COLO829 (cell line): ENCODE measurements around the gene ICA1L.

Experiments
- DNase-seq: peaks from one replicate; pipeline ENCODE4 v3.0.0; 2012; ENCODE audit warnings: low spot score

Gene ICA1L

DNA sequence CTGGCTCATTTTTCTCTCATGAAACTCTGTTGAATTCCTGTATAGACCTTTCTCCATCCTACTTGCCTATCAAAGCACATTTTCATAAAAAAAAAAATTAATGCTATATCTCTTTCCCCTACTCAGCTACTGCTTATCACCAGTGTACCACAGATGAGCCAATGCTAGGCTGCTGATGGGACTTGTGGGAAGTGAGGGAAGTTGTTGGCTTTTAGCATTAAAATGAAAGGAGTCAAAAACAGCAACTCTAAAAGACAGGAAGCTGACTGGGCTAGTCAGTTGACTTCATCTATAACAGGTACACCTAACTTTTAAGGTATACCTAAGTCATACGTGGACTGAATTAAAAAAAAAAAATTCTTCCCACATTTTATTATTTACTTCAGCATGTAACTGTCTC is 134.7 kb downstream of the ICA1L start:
- no peak for DNase-seq

DNA sequence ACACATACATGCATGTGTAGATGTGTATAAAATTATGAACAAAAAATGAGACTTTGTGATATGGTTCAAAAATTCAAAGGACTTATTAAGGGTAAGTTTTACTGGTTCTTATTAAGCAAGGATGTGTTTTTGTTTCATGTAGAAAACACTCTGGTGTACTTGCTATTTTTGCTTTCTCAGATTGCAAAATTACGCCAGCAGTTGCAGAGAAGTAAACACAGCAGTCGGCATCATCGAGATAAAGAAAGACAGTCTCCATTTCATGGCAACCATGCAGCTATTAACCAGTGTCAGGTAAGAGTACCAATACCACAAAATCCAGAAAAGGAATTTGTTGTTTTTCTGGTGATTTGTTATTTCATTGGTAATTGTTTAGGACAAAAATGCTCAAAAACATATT is 145.5 kb downstream of the ICA1L start:
- no peak for DNase-seq

DNA sequence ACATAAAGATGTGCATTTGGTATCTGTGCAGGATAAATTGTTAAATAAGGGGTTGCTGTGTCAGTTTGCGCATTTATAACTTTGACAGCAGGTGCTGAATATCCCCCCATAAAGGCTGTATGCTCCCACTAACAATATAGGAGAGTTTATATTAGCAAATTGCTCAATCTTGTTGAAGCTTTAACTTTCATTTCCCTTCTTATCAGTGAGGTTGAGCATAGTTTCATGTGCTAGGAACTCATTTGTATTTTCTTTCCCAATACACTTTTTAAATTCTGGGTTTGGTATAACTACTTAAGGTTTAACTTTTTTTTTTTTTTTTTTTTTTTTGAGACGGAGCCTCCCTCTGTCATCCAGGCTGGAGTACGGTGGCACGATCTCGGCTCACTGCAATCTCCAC is 147.8 kb downstream of the ICA1L start:
- no peak for DNase-seq
